HG02759 (cell line): ENCODE data around the gene UNKL.

Experiments used
- ATAC-seq: cut with Tn5 transposase; IDR thresholded peaks from one replicate; pipeline ENCODE4 v1.9.1; 2021; ENCODE audit warnings: mild to moderate bottlenecking, moderate library complexity; ENCODE audit not compliant: unreplicated experiment

UNKL gene

GRCh38 chr16:1378804-1379303 is 35.6 kb downstream of the UNKL start:
- peak; percentile 60 for ATAC-seq

DNA sequence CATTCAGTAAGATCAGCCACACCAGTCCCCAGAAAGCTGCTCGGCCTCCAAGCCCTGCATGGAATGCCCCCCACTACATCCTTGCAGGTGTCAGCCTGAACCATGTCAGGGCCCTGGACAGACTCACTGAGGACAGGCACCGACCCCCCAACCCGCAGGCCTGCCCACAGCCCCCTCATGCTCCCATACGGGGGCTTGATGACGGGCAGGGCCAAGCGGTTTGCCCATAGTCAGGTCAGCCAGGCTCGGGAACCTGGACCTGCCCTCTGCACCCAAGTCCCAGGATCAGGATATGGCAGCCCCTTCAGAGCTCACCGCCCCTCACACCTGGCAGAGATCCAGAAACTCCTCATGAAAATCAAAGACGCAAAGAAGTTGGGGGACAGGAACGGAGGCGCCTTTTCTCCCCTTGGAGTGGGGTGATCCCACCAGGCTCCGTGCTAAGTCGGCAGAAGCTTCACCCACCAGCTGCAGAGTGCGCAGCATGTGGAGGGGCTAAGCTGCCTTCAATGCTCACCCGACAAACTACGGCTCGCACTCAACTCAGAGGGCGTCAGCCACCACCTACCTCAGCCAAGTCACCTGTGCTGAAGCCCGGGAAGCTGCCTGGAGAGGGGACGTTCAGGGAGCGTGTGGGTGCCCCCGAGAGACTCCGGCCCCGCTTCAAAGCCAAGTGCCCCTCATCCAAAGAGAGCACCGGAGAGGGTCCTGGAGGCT is 36.3 kb downstream of the UNKL start:
- ATAC-seq, result no peak

- ATAC-seq, result no peak
Observed at GRCh38 chr16:1377406-1378010, 37.0 kb downstream of the UNKL start.

DNA sequence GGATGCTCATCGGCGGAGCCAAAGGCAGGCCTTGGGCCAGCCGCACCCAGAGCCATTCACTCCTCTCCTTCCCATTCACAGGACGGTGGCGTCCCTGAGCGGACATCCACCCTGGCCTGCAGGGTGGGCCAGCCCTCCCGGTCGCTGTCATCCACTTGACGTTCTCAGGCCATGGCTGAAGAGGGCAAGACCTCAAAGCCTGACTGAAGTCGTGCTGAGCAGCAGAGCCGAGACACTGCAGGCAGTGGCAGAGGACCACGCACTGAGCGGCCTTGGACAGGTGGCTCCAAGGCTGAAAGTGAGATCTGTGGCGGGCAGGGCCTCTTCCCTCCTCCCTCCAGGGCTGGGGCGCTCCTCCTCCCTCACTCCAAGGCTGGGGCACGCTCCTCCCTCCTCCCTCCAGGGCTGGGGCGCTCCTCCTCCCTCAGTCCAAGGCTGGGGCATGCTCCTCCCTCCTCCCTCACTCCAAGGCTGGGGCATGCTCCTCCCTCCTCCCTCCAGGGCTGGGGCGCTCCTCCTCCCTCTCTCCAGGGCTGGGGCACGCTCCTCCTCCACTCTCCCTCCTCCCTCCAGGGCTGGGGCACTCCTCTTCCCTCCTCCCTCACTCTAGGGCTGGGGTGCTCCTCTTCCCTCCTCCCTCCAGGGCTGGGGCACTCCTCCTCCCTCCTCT is 38.6 kb downstream of the UNKL start:
- no peak for ATAC-seq

DNA sequence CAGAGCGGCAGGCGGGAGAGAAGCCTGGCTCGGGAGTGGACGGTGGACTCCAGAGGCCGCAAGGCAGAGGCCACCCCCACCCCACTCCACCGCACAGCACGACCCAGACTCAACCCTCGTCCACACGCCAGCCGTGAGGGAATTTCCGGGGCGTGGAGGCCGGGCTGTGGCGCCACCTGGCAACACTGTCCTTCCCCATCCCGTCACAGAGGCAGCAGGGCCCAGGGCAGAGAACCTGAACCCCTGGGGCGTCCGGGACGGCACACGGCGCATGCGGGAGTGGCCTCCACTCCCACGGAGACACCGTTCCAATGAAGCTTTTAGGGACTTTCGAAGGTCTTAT is 39.2 kb downstream of the UNKL start:
- no peak for ATAC-seq

- ATAC-seq, result no peak
Observed at GRCh38 chr16:1374418-1375297, 39.8 kb downstream of the UNKL start.

DNA sequence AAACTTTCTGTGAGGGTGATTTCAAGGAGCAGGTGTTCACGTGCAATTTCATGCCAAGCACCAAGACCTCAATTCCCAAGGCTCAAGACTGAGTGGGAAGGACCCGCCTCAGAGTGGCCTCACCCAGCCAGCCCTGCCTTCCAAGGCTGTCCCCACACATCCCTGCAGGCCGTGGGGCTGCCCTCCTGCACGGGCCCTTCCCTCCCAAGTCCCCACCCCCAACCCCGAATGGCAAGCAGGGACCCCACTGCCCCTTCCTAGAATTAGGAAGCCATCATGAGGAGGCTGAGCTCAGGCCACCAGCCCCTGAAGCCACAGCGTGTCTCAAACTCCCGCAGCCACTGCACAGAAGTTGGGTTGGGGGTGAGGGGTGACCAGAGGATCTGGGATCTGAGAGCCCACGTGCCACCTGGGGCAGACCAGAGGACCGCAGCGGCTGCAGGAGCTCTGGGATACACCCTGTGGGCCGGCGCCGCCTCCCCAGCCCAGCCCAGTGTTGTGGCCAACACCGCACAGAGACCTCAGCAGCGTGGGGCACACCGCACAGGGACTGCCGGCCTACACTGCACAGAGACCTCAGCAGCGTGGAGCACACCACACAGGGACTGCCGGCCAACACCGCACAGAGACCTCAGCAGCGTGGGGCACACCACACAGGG is 42.1 kb downstream of the UNKL start:
- ATAC-seq, result no peak

DNA sequence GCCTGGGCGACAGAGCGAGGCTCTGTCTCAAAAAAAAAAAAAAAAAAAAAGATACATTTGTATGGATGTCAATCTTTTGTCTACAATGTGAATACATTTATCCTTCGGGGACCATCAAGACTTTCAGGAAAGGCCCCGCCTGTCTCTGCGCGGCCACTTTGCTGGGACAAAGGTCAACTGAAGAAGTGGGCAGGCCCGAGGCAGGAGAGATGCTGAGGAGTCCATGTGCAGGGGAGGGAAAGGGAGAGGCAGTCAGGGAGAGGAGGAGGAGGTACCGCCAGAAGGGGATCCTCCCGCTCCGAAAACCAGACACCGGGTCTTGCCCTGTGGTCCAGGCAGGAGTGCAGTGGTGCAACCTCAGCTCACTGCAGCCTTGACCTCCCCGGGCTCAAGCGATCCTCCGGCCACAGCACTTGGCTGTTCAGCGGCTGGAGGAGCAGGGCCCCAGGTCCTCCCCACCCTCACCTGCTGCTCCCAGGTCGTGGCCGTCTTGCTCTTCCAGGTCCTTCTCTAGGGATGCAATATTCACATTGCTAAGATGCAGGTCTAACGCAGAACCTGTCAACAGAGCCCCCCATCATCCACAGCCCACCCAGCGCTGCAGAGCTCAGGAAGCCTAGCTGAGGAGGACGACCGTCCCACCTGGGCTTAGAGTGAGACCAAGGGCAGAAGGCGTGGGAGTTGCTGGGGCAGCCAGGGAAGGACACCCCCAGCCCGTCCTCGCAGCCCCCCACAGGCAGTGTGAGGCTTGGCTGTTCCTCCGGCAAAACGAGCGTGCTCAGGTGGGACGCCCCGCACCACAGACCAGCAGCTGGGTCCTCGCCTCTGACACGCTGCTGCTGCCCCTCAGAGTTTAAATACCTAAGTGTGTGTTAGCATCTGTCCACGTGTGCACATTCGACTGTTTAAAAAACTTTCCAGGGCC is 43.2 kb downstream of the UNKL start:
- no peak for ATAC-seq

DNA sequence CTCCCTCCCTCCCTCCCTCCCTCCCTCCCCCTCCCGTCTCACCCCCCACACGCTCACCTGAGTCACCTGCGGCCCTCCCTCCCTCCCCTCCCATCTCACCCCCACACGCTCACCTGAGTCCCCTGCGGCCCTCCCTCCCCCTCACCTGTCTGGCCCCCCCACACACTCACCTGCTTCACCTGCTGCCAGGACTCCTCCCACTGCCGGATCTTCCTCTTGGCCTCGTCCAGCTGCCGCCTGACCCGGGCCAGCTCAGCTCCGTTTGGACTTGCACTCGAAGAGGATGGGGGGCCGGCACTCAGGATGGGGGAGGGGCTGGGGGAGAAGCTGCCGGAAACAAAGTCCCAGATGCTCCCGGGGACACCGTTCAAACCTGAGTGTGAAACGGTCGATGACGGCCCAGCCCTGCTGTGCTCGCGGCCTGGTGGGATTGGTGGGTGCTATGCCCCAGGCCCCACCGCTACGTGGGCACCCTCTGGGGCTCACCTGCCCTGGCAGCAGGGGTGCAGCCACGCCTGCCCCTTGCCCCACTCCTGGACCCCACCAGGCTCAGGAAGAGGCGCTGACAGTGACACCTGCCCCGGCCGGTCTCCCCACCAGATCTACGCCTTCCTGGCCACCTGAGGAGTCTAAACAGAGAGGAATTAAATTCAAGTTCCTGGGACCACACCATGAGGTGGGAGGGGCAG is 46.9 kb downstream of the UNKL start:
- no peak for ATAC-seq

GRCh38 chr16:1366712-1367299 is 47.7 kb downstream of the UNKL start:
- no peak for ATAC-seq

DNA sequence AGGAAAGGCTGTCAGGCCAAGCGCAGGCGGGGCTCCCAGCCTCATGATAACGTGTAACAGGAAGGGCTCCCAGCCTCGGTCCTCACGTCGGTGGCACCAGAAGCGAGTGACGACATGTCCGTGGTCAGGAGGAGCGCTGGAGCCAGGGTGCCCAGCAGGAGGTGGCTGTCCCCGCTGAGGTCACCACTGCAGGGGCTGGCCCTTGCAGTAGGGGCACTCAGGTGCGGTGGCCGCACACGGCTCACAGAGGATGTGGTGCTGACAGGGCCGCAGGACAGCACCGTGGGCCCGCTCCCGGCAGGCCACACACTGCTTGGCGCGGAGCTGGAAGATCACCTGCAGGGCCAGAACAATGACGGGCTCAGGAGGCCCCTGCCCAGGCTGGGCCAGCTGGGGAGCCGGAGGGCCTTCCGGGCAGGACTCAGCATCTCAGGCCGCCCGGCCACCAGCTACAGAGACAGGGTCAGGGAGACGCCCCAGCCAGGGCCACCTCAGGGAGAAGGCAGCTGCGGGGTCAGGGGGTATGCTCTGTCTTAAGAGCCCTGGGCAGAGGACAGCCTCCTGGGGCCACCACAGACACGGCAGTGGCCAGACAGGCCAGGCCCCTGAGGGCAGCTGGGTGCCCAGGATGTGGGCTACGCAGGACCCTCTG is 48.3 kb downstream of the UNKL start:
- ATAC-seq, result no peak

- ATAC-seq, result no peak
Observed at GRCh38 chr16:1364510-1364909, 50.0 kb downstream of the UNKL start.

DNA sequence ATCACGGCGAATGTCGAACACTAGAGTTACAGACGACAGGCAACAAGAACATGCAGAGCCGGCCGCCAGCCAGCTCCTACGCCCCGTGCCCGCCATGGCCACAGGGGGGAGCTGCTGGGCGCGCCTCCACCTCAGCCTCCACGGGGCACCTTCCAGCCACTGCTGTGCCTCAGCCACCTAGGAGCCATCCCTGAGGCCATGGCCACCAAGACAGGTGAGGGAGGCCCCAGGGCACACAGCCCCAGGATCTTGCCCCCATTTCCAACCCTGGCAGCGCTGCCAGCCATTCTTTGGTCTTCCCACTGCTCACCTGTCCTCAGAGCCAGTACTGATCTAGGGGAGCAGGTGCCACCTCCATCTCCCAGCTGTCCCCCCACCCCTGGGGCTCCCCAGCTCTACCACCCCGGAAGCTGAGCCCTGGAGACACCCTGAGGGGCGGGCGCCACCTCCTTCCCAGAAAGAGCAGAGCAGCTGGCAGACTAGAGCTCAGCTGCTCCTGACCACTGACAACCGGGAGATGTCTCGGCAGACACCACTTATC is 50.9 kb downstream of the UNKL start:
- ATAC-seq, result no peak

GRCh38 chr16:1362807-1363206 is 51.7 kb downstream of the UNKL start:
- no peak for ATAC-seq

DNA sequence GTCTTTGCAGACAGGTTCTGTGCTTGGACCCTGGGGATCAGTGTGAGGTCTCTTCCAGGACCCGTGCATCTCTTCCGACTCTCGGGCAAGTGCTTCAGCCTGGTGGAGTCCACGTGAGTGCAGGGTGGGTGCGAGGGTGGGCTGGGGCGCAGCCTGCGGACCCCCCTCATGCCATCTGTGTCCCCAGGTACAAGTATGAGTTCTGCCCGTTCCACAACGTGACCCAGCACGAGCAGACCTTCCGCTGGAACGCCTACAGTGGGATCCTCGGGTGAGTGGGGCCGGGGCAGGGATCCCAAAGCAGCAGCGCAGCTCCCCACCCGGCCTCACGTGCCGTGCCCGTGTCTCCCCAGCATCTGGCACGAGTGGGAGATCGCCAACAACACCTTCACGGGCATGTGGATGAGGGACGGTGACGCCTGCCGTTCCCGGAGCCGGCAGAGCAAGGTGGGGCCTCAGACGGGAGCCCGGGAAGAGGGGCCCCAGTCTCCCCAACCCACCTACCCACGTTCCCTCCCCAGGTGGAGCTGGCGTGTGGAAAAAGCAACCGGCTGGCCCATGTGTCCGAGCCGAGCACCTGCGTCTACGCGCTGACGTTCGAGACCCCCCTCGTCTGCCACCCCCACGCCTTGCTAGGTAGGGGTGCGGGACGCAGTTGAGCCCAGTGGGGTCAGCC is 52.7 kb downstream of the UNKL start:
- ATAC-seq, result no peak

DNA sequence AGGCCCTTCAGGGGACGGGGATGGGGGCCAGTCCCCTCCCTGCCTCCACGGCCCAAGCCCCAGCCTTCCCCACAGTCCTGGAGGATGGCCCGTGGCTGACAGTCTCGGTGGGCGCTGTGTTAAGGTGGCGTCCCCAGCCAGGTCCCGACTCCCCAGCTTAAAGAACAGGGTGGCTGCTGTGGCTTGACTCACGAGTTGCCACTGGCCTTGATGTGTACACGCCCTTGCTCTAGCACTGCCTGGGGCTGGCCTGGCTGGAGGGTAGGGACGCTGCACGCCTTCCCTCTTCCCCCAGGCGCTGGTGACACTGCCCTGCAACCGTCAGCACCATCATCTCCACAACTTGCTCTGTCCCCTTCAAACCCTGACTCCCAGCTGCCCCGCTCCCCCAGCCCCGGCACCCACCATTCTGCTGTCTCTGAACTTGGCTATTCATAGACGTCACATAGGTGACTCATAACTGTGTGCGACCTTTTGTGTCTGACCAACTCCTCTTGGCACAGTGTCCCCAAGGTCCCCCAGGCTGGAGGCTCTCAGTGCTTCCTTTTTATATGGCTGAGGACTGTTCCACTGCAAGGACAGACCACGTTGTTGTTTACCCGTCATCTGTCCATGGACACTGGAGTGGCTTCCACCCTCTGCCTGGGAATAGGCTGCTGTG is 56.5 kb downstream of the UNKL start:
- ATAC-seq, result no peak
